NCI-H345 (cell line): ENCODE data around the gene ZNF880.
"Not testable (repeated sequence)": the region's sequence is repeated elsewhere in the genome, so short reads cannot be mapped to it uniquely, and the experiment has no call there.

Experiments
- DNase-seq: peaks from one replicate; lab custom pipeline; 2025; lab: John Stamatoyannopoulos, UW

Gene ZNF880

GRCh38 chr19:52369559-52370340, at the start of gene ZNF880:
Gene ZNF880, plus strand, starts transcription at chr19:52369923. Its CDS starts 43 bp downstream, at chr19:52369966.
- peak; percentile 92 for DNase-seq

- no peak for DNase-seq
These were observed 47.3 kb upstream of the ZNF880 start for GRCh38 chr19:52322429-52322828.

DNA sequence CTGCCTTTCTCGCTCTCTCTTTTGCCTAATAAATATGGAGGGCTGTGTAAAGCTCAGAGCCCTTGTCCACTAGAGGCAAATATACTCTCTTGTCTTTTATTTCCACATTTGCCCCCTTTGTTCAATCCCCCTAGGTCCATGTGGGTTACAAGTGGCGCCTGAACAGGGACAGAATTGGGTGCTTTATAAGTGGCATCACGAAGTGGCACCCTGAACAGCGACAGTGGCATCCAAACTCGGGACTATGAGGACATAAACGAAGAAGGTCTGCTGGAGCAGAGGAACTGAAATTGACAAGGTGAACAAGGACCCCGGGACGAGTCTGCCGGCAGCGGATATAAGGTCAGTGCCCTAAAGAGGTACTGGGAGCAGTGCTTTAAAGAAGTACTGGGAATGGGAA, 38.0 kb upstream of the ZNF880 start:
- no peak for DNase-seq

GRCh38 chr19:52335768-52336116, 34.0 kb upstream of the ZNF880 start:
- DNase-seq = no peak

- peak; percentile 88 for DNase-seq
These were observed 33.5 kb upstream of the ZNF880 start, which contains the start of gene ZNF610 for GRCh38 chr19:52336117-52336790. Gene ZNF610, plus strand, starts transcription at chr19:52336243. Its CDS starts 12,930 bp downstream, at chr19:52349173.

DNA sequence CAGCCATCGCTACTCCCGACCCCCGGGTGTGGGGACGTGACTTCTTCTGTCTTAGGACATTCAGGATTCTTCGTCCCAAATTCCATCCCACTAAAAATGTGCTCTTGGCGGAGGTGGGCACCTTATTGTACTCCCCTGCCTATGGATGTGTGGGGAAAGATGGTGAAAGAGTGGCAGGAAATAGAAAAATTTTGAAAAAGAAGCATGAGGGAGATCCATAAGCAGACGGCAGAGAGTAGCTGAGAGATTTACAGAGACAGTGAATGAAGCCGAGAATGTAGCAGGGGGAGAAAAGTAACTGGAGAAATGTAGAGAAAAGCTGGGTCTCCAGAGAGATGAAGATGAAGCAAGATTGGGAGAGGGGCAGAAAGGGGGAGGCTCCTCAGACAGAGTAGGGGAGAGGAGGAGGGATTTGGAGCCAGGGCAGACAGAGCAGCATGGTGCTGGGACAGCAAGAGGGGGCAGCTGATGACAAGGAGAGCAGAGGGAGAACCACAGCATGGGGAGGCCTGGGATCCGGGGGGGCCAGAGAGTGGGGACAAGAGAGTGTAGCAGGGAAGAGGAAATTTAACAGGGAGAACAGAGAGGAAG, 32.8 kb upstream of the ZNF880 start:
- DNase-seq = no peak

DNA sequence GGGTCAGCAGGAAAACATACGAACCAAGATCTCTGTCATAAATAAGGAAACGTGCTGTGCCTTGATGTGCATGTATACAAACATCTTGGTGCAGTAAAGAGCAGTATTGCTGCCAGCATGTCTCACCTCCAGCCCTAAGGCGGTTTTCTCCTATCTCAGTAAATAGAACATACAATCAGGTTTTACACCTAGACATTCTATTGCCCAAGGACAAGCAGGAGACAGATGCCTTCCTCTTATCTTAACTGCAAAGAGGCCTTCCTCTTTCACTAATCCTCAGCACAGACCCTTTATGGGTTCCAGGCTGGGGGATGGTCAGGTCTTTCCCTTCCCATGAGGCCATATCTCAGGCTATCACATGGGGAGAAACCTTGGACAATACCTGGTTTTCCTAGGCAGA, 30.7 kb upstream of the ZNF880 start:
- DNase-seq = not testable (repeated sequence)

- DNase-seq = peak; percentile 52
These were observed 26.2 kb upstream of the ZNF880 start for GRCh38 chr19:52343548-52343947.

DNA sequence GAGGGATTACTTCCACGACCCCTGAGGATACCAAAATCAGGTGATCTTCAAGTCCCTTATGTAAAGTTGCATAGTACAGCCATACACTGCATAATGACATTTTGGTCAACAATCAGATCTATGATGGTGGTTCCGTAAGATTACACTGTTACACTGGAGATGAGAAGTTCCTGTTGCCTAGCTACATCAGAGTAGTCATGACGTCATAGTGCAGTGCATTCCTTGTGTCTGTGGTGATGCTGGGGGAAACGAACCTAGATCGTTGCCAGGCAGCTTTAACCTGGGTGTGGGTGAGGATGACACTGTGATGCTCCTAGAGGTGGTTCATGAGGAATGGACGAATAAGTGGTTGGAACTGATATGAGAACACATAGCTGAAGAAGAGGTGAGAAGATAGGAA, 24.6 kb upstream of the ZNF880 start:
- DNase-seq = no peak

- DNase-seq = no peak
These were observed 18.2 kb upstream of the ZNF880 start for GRCh38 chr19:52351512-52351911.

- DNase-seq = no peak
These were observed 3.3 kb upstream of the ZNF880 start for GRCh38 chr19:52366414-52366824.

DNA sequence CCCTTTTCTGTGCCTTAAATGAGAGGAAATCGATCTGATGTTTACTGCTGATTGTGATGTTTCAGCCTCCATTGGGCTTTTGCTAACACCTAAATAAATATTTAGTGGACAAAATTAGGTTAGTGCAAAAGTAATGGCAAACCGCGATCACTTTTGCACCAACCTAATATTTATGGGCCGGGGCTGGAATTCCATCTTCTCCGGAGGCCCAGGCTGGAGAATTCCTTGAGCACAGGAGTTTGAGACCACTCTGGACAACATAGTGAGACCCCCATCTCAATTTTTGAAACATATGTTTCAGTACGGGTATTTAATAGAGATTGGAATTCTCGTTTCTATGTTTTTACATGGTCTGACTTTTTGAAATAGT, 603 bp downstream of the ZNF880 start:
- no peak for DNase-seq

DNA sequence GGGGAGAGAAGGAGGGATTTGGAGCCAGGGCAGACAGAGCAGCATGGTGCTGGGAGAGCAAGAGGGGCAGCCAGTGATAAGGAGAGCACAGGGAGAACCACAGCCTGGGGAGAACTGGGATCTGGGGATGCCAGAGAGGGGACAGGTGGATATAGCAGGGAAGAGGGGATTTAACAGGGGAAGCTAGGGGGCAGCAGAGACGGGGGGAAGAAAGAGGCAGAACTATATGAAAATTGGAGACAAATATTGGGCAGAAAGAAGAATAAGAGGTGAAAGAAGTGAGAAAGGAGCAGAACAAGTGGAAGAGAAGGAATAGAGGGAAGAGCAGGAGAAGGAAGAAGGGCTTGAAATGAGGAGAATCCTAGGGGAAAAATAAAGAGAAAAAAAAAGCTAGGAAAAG, 21.4 kb downstream of the ZNF880 start:
- no peak for DNase-seq

GRCh38 chr19:52397310-52398080, 27.8 kb downstream of the ZNF880 start, which contains the start of gene ZNF528:
Gene ZNF528, plus strand, starts transcription at chr19:52397849. Its CDS starts 4,165 bp downstream, at chr19:52402014.
- peak; percentile 91 for DNase-seq

DNA sequence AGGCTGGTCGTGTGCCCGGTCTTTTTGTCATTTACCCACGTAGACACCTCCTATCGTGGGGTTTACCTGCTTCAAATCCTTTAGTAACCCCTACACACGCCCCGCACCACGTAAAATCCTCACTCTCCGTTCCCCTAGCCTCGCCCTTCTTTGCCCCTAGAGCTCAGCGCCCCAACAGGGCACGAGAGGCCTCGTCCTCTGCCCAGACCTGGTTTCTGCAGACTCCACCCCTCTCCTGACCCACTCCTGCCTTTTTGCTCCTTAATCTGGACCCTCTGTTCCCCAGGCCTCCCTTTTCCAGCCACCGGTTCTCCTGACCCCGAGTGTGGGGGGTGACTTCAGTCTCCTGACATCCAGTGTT, 28.3 kb downstream of the ZNF880 start:
- peak; percentile 19 for DNase-seq

- DNase-seq = no peak
These were observed 40.6 kb downstream of the ZNF880 start for GRCh38 chr19:52410276-52410675.

GRCh38 chr19:52415711-52416110, 46.0 kb downstream of the ZNF880 start:
- no peak for DNase-seq

DNA sequence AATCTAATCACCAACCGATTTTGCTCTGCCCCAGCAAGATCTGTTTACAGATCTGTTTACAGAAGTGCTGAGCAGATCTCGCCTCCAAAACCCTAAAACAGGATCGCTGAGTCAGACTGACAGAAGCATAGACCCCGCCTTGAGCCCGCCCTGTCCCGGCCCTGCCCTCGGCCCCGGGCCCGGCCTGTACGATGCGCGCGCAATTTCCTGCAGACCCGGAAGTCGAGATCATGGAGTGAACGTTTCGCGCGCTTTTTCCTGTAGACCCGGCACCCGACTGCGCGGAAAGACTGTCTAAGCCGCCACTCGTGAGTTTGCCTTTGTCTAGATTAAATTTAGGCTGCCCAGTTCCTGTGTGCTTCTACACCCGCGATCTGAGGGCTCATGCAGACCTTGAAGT, 59.2 kb downstream of the ZNF880 start, which contains the start of gene ZNF534:
ZNF534 (plus strand) TSS at position 212 of the 400 bp plus-strand sequence. CDS start 2,327 bp downstream, outside the sequence.
- DNase-seq = no peak
